Measurements from ENCODE around the gene ANOS1. TPM values are rescaled to one million over a fixed set of nuclear protein-coding genes. Genes with fewer than 3 reads are reported as not detected.

Gene ANOS1
- total RNA-seq, 1 donor from 2014 or later: 5.9 TPM

DNA sequence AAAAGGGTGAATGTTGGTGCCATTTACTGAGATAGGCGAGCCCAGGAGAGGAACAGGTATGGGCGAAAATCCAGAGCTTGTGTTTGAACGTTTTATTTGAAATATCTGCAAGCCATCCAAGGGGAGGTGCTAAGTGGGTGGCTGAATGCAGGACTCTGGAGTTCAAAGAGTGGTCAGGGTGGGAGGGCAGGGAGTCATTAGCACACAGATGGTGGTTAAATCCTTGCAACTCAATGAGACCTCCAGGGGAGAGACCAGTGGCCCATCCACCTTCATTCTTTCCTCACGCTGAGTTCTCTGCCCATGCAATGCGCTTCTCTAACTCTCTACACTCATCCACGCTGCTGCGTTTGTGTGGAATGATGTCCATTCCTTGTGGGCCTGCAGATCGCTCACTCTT, 166.2 kb downstream of the ANOS1 start:
- no peak for DNase-seq (ENCODE audit: low spot score, unreplicated experiment)
- Mint-ChIP-seq H3K4me1 (ENCODE audit: low read depth) (no peaks in the 10 kb centered on the region), H3K27me3 (no peaks in the 10 kb centered on the region), H3K36me3 (ENCODE audit: insufficient read depth) (no peaks in the 10 kb centered on the region), H3K4me3 (ENCODE audit: low read depth) (no peak overlapping the region), H3K27ac (no peak overlapping the region), H3K9me3 (ENCODE audit: low read depth) (no peaks in the 10 kb centered on the region)
- TF ChIP-seq, protein P1, sequence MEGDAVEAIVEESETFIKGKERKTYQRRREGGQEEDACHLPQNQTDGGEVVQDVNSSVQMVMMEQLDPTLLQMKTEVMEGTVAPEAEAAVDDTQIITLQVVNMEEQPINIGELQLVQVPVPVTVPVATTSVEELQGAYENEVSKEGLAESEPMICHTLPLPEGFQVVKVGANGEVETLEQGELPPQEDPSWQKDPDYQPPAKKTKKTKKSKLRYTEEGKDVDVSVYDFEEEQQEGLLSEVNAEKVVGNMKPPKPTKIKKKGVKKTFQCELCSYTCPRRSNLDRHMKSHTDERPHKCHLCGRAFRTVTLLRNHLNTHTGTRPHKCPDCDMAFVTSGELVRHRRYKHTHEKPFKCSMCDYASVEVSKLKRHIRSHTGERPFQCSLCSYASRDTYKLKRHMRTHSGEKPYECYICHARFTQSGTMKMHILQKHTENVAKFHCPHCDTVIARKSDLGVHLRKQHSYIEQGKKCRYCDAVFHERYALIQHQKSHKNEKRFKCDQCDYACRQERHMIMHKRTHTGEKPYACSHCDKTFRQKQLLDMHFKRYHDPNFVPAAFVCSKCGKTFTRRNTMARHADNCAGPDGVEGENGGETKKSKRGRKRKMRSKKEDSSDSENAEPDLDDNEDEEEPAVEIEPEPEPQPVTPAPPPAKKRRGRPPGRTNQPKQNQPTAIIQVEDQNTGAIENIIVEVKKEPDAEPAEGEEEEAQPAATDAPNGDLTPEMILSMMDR (IDR thresholded peaks at IDR 0.05; ENCODE audit: unreplicated experiment): no peak

DNA sequence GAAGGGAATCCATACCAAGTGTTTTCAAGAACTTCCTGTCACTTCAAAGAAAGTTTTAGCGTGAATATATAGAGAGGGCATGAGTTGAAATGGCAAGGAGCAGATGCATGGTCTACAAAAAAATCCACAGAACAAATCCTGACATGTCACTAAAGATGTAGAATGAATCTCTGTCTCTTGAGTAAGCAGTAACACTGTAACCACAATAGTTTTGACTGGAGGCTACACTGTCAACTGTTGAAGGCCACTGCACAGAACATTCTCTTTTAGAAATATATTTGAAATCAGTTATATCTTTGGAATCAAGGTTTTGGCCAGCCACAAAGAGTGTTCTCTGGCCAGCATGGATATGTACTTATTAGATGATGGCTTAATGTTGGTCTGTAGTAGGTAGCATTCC, 183.5 kb downstream of the ANOS1 start:
- Mint-ChIP-seq H3K4me3 (ENCODE audit: low read depth) (no peak overlapping the region), H3K27ac (no peak overlapping the region), H3K36me3 (ENCODE audit: insufficient read depth) (no peaks in the 10 kb centered on the region), H3K27me3 (no peaks in the 10 kb centered on the region), H3K4me1 (ENCODE audit: low read depth) (no peaks in the 10 kb centered on the region), H3K9me3 (ENCODE audit: low read depth) (no peaks in the 10 kb centered on the region)
- no peak for DNase-seq (ENCODE audit: low spot score, unreplicated experiment)
- TF ChIP-seq, protein P1 (IDR thresholded peaks at IDR 0.05; ENCODE audit: unreplicated experiment): no peak

DNA sequence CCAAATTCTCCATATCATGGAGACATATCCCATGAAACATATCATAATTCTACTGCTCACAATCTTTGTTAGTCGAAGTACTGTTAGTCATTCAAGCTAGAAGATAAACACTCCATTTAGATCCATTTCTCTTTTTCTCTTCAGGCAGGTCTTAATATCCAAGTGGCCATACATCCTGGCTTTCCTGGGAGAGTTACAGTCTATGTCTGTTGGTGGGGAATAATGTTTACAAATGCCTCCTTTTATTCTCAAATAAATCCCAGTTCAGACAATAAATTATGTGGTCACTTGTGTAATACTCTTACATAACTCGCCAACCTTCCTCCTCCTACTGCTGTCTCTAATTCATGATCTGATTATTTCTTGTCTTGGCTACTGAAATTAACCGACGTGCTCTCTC, 185.2 kb downstream of the ANOS1 start:
- Mint-ChIP-seq H3K27me3 (no peaks in the 10 kb centered on the region), H3K4me1 (ENCODE audit: low read depth) (no peaks in the 10 kb centered on the region), H3K4me3 (ENCODE audit: low read depth) (no peak overlapping the region), H3K36me3 (ENCODE audit: insufficient read depth) (no peaks in the 10 kb centered on the region), H3K9me3 (ENCODE audit: low read depth) (no peaks in the 10 kb centered on the region), H3K27ac (no peak overlapping the region)
- TF ChIP-seq, protein P1 (IDR thresholded peaks at IDR 0.05; ENCODE audit: unreplicated experiment): no peak
- no peak for DNase-seq (ENCODE audit: low spot score, unreplicated experiment)

DNA sequence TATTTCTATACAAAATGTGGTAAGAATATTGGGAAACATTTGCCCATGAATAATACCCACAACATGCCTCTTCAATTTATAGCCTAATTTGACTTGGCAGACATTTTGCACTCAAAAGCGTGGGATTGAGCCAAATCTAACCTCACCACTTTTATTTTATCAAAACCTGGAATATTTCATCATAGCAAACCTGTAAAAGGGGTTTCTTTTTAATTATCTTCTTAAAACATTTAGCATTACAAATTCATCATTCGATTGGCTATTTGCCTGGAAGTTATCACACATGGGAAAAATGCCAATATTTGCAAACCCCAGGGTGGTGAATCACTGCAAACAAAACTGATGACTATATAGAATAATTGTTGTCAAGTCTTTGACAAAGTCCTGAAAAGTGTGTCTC, 211.1 kb downstream of the ANOS1 start:
- Mint-ChIP-seq H3K4me1 (ENCODE audit: low read depth) (peaks cover 1% of the 10 kb centered on the region), H3K36me3 (ENCODE audit: insufficient read depth) (no peaks in the 10 kb centered on the region), H3K9me3 (ENCODE audit: low read depth) (peaks cover 3% of the 10 kb centered on the region), H3K27ac (no peak overlapping the region), H3K27me3 (no peaks in the 10 kb centered on the region), H3K4me3 (ENCODE audit: low read depth) (no peak overlapping the region)
- TF ChIP-seq, protein P1 (IDR thresholded peaks at IDR 0.05; ENCODE audit: unreplicated experiment): no peak
- DNase-seq (ENCODE audit: low spot score, unreplicated experiment): no peak

DNA sequence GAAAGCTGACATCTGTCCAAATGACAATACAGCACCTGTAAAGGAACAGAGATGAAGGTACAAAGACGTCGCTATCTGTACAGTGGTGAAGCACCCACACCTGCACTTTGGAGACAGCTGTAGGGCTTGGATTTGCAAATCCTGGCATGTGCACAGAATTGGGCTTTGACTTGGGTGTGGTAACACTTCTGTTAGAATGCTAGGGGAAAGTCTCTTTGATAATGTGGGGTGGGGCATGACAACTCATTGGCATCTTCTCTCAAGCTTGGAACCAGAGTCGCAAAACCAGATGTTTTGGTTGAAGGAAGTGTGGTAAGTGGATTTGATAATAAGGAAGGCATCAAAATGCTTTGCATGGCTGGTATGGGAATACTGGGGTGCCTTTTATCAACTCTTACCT, 211.8 kb downstream of the ANOS1 start:
- no peaks in the 10 kb centered on the region for H3K36me3 Mint-ChIP-seq (ENCODE audit: insufficient read depth)
- no peak for DNase-seq (ENCODE audit: low spot score, unreplicated experiment)

More for the DNA sequence above, 211.8 kb downstream of the ANOS1 start:
- TF ChIP-seq, protein P1 (IDR thresholded peaks at IDR 0.05; ENCODE audit: unreplicated experiment): no peak
- Mint-ChIP-seq H3K4me1 (ENCODE audit: low read depth) (peaks cover 1% of the 10 kb centered on the region), H3K9me3 (ENCODE audit: low read depth) (no peaks in the 10 kb centered on the region), H3K4me3 (ENCODE audit: low read depth) (no peak overlapping the region), H3K27ac (no peak overlapping the region), H3K27me3 (no peaks in the 10 kb centered on the region)

Measured in progenitor cell of endocrine pancreas (in vitro differentiated cells).